SK-N-DZ (cell line): ENCODE measurements around the gene VPS54.
"Not testable (repeated sequence)": the region's sequence is repeated elsewhere in the genome, so short reads cannot be mapped to it uniquely, and the experiment has no call there.

ENCODE experiments used
- DNase-seq: peaks from one replicate; pipeline ENCODE4 v3.0.0-alpha.2; 2015; ENCODE audit warnings: low spot score

VPS54 gene

DNA sequence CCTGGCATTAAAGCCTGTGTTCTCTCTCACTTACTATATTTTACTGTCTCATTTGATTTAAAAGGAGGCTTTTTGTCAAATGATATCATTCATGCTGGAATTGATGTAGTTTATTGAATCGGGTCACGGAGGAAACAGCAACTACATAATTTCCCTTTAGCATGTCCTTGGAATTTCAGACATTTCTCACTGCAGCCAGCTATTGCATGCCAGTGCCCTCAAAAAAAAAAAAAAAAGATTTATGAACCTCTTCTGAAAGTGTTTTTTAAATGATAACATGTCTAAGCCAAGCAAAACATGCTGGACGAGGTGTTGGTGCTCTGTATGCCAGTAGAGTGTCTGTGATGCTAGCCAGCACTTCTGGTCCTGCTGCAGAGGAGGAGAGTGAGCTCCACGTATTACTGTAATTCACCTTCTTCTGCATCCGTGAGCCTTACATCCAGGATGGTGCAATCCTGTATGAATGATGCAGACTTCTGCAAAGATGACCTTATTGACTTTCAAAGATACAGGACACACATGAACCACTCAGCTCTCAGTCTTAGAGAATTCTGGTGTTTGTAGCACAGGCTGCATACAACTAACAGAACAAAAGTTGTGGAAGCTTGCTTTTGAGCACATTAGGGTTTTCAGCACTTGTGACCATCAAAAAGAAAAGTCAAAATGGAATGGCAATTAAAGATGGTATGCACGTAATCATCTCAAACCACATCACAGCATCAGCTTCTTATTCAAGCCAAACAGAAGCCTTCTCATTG is 146.5 kb downstream of the VPS54 start:
- no peak for DNase-seq

DNA sequence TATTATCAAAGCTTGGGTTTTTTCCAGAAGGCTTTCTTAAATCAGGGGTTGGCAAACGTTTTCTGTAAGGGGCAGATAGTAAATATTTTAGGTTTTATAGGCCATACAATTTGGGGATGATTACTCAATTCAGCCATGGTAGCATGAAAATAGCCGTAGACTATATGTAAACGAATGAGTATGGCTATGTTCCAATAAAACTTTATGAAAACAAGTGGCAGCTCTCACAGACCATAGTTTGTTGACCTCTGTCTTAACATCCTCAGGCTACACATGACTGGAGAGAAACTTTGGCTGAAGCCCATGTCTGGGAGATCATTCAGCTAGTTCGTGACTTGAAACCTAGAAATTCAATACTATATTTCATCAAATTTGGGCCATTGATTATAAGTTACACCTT is 147.4 kb downstream of the VPS54 start:
- no peak for DNase-seq

DNA sequence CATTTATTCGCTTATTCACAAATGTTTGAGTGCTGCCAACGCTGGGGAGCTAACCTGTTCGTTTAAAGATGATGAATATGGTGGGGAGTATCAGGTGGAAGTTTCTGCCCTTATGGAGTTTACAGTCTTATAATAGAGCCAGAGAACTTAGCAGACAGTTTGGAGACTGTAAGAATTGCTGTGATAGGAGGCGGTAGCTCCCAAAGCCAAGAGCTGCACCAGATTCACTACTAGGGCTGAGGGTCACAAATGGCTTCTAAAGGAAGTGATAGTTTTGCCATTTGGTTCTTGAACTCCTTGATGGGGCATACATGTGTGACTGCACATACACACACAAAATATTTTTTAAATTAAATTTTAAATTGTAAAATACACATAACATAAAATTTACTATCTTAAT is 148.5 kb downstream of the VPS54 start:
- no peak for DNase-seq

DNA sequence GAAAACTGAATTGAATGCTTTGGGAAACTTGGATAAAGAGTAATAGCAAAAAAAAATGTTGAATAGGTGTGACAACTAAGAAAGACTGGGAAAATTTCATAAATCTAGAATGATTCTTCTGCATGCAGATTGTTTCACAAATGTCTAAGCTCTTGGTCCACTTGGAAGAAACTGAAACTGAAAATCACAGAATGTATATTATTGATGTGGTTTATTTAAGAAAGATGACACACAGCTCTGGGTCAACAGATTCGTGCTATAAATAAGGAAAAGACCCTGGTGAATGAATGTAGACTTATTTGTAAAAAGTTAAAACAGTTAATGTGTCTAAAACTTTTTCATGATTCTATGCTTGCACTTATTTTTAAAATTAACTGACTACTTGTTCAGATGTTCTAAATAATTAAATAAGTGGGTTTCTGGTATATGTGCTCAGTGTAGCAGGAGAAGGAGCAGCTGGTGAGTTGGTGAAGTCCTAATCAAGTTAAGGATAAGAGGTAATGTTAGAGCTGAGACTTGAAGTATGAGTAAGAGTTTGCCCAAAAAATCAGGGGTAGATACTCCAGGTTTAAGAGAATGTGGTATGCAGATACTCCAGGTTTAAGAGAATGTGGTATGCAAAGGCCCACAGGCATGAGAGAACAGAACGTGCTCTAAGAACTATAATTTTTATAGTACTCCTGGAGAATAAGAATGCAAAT is 153.1 kb downstream of the VPS54 start:
- no peak for DNase-seq

DNA sequence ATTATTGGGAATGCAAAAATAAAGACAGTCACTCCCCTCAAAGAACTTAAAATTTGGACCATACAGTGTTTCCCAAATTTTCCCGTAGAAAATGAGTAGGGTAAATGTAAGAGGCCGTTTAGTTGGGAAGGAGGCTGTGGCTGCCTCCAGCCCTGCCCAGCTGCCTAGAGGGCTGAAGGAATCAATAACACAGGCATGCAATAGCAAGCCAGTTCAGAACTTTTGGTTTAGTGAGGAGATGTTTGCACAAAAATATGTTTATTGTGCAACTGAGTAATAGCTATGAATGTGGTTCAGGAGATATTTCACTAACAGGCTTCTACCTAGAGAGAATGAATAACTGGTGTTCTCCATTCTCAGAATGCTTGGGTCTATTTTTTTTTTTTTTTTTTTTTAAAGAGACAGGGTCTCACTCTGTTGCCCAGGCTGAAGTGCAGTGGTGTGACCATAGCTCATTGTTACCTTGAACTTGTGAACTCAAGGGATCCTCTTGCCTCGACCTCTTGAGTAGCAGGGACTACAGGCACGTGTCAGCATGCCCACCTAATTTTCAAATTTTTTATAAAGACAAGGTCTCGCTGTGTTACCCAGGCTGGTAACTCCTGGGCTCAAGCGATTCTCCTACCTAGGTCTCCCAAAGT is 153.9 kb downstream of the VPS54 start:
- DNase-seq: no peak

DNA sequence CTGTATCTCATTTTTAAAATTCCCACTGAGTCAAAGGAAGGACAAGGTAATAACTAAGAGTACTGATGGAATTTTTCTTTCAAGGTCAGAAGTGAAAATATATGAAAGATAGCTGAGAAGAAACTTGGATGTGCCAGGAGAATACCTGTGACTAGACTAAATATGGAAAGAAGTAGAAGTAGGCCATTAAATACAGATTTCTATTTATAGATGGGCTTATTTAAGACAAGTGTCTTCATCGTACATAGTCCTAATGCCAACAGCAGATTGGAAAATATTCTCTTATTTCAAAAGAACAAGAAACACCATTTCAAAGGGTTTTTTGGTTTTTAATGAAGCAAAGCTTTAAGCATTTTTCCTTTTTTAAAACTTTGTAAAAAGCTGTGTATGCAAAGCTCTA is 155.5 kb downstream of the VPS54 start:
- no peak for DNase-seq

DNA sequence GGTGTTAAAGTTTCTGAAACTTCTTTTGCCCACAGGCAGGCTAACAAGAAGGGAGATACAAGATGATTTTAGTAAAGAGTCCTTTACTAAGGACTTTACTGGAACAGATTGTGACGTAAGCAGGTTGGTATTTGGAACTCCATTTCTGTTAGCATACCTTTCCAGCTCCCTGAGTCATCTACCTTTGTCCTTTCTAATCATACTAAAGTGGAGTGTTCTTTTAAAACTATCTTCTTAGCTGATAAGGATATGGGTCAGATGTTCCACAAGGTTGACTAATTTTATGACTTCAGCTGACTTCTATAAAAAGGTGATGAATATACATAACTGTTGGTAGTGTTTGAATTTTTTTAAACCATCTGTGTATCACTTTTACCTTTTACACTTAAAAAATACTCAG is 156.4 kb downstream of the VPS54 start:
- no peak for DNase-seq

DNA sequence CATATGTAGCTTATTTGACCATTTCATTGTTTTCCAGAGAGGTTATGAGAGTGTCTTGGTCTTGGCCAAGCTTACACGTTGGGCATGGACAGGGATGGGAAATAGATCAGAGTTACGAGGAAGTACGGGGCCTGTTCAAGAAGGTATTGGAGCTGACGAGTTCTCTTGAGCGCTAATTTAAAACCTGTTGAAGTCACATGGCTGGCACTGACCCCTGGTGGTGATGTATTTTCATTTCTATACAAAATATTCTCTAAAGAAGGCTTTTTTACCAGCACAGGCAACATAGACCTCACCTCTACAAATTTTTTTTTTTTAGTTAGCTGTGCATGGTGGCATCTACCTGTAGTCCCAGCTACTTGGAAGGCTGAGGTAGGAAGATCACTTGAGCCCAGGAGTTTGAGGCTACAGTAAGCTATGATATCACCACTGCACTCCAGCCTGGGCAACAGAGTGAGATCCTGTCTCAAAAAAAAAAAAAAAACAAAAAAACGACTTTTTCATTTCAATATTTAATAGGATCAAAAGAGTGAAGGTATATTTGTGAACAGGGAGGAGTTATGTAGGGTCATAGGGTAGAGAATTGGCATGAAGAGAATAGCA is 157.9 kb downstream of the VPS54 start:
- peak; percentile 73 for DNase-seq

DNA sequence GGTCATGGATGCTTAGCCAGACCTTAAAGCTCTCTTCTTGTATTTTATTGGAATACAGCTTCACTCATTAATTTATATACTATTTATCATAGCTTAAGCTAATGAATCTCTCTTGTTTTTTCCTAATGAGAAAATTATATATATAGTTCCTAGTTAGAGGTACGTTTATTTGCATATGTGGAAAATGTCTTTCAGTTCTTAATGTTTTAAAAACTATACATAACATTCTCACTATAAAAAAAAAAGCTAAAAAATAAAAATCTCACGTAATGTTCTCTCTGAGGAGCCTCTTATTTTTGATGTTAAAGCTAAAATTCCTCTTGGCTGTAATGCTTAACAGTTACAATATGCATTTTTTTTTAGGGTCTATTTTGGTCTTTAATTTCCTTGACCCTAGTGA is 160.9 kb downstream of the VPS54 start:
- DNase-seq: no peak

DNA sequence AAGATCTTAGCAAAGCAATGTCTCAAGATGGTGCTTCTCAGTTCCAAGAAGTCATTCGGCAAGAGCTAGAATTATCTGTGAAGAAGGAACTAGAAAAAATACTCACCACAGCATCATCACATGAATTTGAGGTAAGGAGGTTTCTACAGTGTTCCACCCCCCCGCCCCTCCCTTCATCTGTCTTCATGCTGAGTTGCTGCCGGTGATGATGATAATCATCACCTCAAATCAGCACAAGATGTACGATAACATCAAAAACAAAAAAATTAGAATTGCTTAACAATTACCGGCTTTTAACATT is 163.0 kb downstream of the VPS54 start:
- DNase-seq: no peak

DNA sequence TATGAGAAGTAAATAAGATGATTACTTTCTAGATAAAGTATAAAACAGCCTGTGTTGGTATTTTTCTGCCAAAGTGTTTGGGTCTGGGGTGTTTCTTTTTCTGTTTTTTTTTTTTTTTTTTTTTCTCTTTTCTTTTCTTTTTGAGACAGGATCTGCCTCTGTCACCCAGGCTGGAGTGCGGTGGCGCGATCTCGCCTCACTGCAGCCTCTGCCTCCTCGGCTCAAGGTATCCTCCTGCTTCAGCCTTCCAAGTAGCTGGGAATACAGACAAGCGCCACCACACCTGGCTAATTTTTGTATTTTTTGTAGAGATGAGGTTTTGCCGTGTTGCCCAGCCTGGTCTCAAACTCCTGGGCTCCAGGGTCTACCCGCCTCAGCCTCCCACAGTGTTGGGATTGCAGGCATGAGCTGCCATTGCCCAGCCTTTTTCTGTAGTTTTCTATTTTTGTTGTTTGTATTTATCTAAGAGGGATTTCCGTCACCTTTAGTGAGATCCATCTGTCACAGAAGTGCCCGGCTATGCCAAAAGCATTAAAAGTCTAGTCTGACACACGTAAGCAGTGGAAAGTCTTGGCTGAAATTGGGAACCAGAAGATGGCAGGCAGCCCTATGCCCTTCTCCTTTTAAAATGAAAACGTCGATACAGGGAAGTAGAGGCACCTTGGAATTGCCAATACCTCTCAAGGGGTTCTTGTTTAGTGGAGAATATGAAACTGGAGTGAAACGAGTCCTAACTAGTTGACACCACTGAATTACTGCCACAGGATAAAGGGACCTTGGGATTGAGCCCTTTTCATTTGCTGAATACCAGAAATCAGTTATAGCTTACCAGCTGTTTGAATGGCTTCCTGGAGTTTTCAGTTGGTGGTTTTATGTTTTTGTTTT is 163.6 kb downstream of the VPS54 start:
- no peak for DNase-seq

DNA sequence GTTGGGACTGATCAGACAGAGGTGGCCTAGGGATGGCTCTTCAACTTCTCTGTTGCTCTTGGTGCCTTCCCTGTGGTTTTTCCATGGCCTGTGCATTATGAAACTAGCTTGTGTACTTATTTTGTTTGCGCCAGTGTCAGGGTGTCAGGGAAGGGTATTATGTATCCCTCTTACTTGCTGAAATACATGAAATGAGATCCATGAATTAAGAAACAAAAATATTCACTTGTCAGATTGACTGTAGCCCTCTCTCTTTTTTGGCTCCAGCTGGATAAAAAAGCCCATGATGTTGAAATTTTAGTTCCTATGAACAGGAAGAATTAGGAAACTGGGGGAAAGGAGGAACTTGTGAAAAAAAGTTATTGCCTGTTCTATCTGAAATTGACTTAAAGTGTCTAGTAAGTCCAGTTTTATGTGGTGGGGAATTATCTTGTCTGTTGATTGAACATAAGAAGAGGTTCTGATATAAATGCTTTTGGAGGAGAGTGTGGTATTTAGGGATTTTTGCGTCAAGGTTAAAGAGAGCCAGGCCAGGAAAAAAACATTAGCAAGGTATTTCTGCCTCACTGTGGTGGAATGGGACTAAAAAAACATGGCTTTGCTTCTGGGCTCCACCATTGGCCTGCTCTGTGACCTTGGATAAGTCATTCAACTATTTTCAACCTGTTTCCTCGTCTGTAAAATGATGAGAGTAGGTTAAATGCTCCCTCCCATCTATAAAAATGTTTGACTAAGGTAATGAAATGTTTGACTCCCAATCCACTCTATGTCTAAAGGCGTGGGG is 165.5 kb downstream of the VPS54 start:
- DNase-seq: no peak

DNA sequence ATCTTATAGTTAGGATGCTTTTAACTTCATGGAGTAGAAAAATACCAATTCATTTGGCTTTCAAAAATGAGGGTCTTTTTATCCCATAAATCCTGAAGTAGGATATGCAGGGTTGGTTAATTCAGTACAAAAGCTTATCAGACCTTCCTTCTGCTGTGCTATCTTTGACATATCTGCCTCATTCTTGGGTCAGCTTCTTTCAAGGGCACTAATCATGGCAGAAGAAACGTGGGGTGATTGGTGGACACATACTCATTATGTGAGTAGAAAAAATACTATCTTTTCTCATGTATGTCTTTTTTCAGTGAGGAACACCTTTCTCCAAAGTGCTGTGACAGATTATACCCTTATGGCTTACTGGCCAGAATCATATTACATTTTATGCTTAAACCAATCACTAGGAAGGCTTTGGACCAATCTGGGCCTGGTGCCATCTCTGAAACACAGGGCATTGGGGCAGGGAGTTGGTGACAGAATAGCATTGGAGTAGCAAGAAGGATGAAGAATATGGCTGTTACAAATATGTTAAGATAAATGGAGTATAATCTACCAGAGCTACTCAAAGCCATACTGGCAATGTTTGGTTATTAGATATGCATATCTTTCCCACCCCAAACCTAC is 167.4 kb downstream of the VPS54 start:
- no peak for DNase-seq

DNA sequence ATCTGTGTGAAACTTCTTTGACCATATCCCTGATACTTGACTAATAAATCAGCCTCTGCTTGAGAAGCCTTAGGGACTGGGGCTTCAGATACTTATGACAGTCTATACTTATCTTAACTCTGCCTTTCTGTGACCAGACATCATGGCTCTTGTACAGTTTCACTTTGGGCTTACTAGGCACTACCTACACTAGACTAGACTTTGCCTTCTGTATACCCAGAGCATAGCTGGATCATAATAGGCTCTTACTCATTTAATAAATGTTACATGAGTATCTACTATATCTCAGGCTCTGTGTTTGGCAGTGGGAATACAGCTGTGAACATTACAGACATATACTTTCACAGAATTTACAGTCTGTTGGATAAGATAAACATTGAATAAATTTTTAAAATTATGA is 168.6 kb downstream of the VPS54 start:
- DNase-seq: no peak

DNA sequence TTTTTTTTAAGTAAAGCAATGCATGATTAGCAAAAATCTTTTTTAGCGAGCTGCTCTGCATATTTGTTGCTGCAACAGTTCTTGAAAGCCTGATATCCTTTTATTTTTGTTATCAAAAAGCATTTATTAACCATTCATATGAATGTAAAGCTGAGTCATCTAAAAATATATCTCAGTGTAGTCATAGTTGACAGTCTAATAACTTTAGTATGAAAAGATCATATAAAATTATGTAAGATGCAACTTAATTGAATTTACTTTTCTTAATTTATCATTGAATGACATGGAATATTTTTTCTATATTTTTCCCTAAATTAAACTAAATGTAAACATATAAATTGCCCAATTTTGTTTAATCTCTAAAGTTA is 169.0 kb downstream of the VPS54 start:
- no peak for DNase-seq

DNA sequence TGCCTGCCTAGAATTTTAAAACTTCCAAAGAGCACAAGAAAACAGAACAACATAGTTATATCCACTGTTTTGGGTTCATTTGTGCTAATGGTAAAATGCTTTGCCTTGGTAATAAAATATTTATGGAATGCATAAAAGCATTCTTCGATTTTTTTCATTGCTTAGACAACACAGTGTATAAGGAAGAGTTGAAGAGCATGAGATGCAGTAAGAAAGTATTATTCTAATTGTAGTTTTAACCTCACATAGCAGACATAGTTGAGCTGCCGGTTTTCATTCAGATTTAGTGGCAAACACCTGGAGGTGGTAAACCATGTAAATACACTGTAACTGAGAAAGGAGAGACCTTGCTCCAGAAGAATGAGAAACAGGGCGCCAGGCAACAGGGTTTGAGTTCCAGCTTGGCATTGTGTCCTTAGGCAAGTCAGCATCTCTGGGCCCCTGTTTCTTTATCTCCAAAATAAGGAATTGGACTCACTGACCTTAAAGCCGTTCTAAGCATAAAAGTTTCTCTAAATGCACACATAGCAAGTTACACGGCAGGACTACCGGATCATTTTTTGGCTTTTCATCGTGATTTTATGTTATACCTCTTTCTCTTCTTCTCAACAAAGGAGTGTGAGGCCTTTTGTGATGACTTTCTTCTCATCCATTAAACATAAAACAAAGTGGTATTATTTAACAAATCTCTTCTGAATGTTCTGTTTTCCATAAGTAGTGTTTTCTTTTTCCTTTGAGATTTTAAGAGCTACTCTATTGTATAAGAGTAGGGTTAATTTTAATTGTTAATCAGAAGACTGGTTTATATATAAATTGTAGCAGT is 169.6 kb downstream of the VPS54 start:
- no peak for DNase-seq

DNA sequence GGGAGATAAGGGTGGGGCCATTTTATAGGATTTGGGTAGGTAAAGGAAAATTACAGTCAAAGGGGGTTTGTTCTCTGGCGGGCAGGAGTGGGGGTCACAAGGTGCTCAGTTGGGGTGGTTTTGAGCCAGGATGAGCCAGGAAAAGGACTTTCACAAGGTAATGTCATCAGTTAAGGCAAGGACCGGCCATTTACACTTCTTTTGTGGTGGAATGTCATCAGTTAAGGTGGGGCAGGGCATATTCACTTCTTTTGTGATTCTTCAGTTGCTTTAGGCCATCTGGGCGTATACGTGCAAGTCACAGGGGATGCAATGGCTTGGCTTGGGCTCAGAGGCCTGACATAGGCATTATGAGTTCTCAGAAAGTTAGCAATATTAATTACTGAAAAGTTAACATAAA is 171.7 kb downstream of the VPS54 start:
- not testable (repeated sequence) for DNase-seq

DNA sequence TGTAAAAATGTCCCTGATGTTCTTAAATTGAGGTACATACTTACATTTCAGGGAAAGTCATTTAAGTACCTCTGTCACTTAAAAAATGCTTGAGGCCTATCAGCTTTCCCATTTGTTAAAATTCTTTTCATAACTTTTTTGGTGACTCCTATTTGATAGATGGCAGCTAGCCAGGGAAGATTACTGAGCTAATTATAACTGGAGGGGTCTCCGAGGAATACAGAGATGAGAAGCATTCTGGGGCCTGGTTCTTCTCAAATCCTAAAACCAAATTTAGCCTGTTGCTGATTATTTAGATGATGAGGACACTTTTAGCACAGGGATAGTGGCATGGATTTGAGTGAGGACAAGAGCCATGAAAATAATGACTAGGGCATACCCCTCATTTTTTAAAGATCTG is 172.7 kb downstream of the VPS54 start:
- peak; percentile 85 for DNase-seq

DNA sequence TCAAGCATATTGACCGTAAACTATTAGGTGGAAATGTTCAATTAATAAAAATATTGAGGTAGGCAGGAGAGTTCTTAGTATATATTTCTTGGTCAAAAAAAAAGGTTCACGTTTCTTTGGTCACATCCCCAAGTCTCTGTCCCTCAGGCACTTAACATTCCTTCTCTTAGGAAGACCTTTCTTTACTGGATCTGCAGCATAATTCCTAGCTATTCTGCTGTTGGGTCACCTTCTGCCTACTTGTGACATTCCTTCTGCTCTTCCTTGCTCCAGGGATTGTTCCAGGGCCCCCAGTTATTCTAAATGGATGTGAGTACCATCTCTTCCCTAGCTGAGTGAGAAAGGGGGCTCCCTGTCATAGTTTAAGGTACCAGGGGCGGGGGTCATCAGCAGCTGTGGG is 173.4 kb downstream of the VPS54 start:
- DNase-seq: no peak

DNA sequence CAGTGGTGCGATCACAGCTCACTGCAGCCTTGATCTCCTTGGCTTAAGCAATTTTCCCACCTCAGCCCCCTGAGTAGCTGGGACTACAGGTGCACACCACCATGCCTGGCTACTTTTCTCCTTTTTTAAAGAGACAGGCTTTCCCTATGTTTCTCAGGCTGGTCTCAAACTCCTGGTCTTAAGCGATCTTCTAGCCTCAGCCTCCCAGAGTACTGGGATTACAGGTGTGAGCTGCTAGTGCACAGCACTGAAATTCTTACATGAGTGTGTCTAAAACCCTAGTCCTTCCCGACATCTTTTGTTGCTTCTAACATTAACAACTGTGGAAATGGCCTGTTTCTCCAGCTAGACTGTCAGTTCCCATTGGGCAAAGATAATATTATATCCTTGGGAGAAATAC is 174.6 kb downstream of the VPS54 start:
- no peak for DNase-seq
